ENCODE data around the gene BAG2. TPM values are rescaled to one million over a fixed set of nuclear protein-coding genes. Genes with fewer than 3 reads are reported as not detected.

Gene BAG2
- total RNA-seq (2022; extraction: Qiagen RNA extraction; ENCODE audit: low read depth): 7.2 to 11.2 TPM (median 10.0 TPM) in 5 replicates

GRCh38 chr6:57172136-57173055 is at the start of gene BAG2:
Gene BAG2 (plus strand): TSS chr6:57172326. CDS start chr6:57172698, 372 bp downstream.

DNA sequence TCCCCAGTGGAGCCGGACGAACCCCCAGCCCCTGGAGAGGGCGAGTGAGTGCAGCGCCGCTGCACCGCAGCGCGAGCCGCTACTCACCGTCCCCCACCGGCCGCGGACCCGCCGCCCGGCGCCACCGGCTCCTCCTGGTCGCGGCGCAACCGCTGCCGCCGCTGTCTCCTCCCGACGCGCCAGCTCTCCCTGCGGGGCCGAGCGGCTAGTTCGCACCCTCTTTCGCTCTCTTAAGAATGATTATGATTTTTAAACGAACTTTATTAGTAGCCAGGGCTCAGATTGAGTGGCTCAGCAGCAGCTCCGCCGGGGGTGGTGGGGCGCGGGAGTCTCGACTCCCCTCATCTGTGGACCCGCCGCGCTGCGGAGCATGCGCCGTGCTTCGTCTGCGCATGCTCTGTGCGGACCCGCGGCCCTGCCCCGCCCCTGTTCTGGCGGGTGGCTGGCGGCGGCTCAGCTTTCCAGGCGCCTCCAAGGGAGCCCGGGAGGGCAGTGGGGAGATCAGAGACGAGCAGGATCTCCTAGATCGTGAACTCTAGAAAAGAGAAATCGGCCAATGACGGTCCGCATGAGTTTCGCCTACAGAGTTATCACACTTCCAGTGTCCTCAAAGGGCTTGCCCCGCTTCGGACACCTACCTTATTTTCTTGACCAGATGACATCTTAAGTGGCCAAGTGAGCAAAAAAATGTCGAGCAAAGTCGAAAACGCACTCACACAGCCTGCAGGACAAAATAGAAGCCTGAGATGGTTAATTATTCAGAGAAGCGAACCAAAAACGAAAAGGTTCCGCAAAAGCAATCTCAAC is 50.0 kb downstream of the BAG2 start, which contains the start of gene RAB23:
TSS of gene RAB23 (minus strand) at position 372 of the 807 bp plus-strand sequence. CDS start 11,927 bp downstream, outside the sequence.

Other genes with a start within 250 kb of the BAG2 start
- 0.71 to 1.7 TPM (median 1.3 TPM) in 5 replicates for gene BEND6, start 217.2 kb upstream of the BAG2 start, total RNA-seq (2022; extraction: Qiagen RNA extraction; ENCODE audit: low read depth)
- gene KIAA1586, start 125.6 kb upstream of the BAG2 start, total RNA-seq (2022; extraction: Qiagen RNA extraction; ENCODE audit: low read depth): 4.9 to 6.6 TPM (median 5.1 TPM) in 5 replicates
- gene ZNF451, start 82.1 kb upstream of the BAG2 start, total RNA-seq (2022; extraction: Qiagen RNA extraction; ENCODE audit: low read depth): 8.1 to 10.2 TPM (median 10.1 TPM) in 5 replicates
- 6.1 to 10.3 TPM (median 8.4 TPM) in 5 replicates for gene RAB23, start 50.0 kb downstream of the BAG2 start, total RNA-seq (2022; extraction: Qiagen RNA extraction; ENCODE audit: low read depth)
- 10.7 to 13.9 TPM (median 13.3 TPM) in 5 replicates for gene PRIM2, start 145.3 kb downstream of the BAG2 start, total RNA-seq (2022; extraction: Qiagen RNA extraction; ENCODE audit: low read depth)

Measured in A549 treated with DMSO at 1 μM for 4 hours (cell line).